GM19023 (cell line): Measurements from ENCODE around the gene RTP3.
"Not testable (repeated sequence)": the region's sequence is repeated elsewhere in the genome, so short reads cannot be mapped to it uniquely, and the experiment has no call there.

Experiments
- ATAC-seq: cut with Tn5 transposase; IDR thresholded peaks from one replicate; pipeline ENCODE4 v1.9.1; 2021; ENCODE audit warnings: mild to moderate bottlenecking, moderate library complexity; ENCODE audit not compliant: unreplicated experiment

RTP3 gene

DNA sequence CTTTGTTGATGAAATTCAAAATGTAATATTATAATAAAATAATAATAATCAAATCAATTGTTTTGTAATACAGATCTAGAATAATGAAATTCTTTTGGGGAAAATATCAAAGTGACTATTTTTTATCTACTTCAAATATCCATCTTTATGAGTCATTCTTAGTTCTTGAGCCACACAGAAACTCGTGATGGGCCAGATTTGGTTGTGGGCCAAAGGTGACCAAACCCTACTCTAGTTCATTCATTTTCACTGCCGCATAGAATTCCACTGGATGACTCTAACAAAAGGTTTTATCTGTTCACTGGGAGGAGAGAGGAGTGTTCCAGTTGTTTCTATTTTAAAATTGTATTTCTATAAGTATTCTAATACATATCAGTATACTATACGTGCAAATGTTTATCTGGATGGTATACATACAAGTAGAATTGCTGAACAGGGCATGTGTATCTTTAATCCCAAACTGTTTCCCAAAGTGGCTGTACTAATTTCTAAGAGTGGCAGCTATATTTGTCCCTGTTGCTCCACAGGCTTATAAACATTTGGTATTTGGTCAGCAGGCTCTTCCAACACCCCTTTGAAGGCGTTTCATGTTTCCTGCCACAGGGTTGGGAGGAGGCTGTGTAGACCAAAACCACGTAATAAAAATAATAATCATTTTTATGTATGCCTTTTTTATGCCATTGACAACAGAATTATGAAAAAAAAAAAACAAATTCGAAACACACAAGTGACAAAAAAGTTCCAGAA, 7.3 kb upstream of the RTP3 start:
- no peak for ATAC-seq

DNA sequence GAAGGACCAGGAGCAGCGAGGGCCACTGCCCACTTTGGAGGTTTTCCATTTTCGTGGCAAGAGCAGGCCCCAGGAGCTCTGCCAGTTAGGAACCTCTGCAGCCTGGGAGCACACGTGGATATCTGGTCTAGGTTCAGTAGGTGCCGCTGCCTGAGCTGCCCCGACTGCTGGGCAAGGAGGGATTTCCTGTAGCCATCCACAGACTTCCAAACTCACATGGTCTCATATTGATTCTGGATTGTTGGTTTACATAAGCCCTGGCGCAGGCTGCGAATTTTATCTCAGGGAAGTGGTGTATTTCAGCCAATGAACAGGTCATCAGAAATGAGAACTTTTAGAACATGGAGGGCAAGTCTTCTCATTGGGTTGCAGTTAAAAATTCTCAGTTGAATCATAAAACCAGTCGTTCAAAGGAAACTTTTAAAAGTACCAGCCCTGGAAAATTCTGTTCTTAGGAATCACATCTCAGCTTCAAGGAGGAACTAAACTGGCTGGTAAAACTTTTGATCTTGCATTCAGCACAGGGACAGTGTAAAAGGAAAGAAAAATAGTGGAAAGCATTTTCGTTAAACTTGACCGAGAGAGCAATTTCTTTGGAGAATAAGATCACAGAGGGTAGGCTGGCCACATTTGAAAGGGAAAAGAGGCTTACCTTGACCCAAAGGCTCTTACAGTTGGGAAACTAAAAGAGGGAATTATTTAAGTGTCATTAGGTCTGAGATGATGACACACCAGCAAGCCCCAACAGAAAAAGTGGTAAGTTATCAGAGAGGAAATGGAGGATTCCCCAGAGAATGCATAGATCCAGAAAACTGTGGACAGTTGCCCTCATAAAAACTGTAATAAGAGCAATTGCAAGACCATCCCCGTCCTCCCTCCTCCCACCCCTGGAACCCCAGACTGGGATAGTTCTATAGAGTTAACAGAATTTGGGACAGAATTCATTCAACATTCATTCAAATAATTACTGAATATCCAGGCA, 6.4 kb upstream of the RTP3 start:
- ATAC-seq = no peak

DNA sequence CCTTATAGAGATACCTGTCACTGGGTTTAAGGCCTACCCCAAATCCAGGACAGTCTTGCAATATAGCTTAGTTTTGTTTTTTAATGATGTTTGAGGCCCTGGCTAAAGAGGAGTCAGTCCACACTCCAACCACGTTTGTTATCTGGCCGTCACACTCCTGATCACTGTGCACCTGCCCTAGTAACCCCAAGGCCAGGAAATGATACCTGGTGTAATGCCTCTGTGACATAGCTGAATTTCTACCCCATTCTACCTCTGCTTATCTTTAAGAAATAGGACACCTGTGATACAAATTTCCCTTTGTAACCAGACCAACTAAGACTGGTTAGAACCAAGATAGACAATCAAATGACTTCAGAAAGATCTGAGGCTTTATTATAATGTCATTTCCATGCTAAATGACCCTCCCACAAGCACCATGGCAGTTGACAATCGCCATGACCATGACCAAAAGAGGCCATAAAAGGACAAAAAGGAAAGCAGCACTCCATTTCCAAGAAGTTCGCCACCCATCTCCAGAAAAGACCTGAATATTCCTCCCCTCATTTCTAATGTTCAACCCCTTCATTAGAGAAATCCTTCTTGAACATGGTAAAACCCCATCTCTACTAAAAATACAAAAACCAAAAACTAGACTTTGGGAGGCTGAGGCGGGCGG, 4.8 kb upstream of the RTP3 start:
- no peak for ATAC-seq

DNA sequence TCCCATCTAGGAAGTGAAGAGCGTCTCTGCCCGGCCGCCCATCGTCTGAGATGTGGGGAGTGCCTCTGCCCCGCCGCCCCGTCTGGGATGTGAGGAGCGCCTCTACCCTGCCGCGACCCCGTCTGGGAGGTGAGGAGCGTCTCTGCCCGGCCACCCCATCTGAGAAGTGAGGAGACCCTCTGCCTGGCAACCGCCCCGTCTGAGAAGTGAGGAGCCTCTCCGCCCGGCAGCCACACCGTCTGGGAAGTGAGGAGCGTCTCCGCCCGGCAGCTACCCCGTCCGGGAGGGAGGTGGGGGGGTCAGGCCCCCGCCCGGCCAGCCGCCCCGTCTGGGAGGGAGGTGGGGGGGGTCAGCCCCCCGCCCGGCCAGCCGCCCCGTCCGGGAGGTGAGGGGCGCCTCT, 3.3 kb upstream of the RTP3 start:
- ATAC-seq = not testable (repeated sequence)

DNA sequence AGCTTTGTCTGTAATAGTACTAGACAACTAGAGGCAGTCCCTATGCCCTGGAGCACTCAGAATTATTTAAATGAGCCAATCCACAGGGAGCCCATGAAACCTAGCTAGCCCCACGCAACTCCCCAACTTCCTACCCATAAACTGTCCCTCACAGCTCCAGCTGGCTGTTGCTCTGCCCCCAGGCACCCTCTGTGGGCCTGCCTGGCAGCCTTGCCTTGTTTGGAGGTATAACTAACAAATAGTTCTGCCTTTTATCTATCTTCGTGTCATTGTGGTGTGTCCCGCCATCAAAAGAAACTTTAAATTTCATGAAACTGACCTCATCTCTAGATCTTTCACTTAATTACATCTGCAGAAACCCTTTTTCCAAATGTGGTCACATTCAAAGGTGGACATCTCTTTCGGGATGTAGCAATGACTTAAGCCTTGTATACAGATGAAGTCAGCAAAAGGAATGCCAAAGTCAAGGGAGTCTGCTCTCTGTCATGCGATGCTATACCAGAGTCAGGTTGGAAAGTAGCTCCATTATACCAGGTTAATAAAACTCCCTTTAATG, 1.8 kb upstream of the RTP3 start:
- ATAC-seq = no peak

DNA sequence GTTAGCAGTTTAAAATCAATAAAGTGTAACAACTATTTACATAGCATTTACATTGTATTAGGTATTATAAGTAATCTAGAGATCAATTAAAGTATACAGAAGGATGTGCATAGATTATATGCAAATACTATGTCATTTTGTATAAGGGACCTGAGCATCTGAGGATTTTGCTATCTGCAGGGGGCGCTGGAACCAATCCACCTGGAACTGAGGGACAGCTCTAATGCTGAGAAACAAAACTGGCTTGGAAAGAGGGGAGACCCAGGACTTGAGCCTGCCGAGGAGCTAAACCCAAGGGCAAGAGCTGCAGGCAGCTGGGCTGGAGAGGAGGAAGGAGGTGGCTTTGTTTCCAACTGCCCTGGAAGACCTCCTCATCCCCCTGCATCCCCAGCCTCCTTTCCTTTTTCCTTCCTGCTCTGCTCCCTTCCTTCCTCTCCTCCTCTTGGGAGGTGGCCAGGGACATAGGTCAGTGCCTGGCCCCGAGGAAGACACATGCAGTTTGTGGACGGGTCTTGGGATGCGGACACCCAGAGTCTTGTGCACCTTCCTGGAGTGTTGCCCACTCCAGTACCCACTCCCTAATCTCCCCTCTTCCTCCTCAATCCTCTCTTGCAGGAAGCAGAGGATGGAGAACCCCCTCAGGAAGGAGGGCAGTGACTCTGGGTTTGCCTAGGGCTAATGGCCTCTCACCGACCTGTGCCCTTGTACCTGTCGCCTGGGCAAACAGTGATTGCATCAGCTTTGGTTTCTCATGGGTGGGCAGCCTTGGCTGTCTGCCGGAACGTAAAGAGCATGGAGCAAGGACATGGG, 825 bp upstream of the RTP3 start:
- no peak for ATAC-seq

DNA sequence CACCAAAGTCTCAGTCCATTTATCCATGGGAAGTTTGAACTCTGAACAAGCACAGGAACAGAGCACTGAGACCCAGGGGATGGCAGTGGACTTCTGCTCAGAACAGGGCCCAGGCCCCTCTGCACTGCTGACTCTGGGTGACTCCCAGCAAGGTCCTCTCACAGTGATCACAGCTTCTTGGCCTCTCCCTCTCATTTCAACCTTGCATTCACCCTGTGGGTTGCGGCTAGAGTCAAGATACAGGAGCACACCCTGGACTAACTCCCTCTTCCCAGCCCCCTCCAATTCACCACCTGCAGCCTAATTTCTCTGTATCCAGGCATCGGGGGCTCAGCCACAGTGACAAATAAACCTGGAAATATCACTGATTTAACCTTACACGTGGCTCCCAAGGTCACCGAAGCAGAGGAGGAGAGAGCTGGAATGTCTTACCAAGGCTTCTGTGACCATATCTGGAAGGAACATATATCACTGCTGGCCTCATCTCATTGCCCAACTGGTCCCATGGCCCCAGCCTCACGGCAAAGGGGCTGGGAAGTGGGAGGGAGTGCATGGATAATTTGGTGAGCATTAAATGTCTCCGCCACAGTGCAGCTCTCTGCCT, 1.2 kb downstream of the RTP3 start:
- ATAC-seq = no peak

DNA sequence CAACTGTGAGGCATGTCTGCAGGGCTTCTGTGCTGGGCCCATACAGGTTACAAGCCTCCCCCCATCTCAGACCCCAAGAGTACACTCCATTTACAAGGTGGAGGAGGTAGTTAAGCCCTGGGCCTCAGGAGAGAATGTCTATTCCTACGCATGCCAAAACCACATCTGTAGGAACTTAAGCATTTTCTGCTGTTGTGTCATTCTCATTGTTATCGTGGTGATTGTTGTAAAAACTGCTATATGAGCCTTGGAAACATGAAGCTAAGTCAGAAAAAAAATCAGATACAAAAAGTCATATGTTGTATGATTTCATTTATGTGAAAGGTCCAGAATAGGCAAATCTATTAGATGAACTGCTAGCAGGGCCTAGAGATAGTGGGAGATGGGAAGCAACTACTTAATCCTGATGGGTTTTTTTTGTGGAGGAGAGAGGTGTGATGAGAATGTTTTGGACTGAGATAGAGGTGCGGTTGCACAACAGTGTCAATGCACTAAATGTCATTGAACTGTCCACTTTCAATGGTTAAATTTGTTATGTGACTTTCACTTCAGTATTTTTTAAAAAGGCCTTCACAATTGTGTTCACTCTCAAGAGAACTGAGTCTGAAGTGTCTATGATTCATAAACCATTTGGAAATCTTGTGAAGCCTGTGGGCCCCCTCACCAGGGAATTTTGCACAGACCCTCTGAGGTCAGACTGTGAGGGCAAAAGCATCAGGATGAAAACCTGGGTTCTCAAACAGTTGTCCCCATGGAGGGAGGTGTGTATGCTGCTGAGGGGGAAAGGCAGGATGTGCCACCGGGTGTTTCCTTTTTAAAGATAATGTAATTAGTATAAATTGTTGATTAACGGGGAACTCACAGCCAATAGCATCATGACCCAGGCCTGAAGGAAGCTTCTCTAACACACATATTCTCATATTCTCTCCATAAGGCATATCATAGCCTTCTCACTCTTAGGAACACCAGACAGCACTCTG, 3.2 kb downstream of the RTP3 start:
- no peak for ATAC-seq

DNA sequence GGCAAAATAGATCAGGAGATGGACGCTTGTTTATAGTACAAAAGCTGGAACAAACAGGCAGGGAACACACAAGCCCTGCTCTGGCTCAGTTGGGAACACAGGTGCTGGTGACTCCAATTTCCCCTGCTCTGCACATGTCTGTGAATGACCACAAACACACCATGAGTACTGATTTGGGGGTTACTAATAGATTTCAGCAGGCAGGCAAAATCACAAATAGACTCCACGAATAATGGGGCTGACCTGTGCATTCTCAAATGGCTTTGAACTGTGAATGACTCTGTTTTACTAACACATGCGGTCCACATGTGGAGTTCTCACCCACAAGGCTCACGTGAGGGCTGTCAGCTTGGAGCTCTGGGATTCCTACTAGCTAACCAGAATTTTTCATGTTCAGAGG, 3.9 kb downstream of the RTP3 start:
- ATAC-seq = no peak

DNA sequence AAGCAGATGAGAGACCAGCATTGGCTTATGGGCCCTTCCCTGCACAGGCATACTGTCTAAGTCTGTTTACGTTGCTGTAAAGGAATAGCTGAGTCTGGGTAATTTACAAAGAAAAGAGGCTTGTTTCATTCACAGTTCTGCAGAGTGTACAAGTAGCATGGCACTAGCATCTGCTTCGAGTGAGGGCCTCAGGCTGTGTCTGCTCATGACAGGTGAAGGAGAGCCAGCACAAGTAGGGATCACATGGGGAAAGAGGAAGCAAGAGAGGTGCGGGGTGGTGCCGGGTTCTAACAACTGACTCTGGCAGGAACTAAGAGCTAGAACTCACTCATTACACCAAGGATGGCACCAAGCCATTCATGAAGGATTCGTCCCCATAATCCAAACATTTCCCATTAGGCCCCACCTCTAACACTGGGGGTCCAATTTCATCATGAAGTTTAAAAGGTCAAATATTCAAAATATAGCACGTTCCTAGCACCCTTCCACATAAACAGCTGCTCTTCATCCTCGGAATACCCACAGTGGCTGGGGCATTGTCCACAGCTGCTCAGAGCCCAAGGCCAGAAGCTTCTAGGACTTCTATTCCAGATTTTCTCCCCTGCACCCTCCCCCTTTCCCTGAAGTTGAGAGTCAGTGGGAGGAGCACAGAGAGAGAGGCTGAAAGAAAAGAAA, 5.6 kb downstream of the RTP3 start:
- ATAC-seq = no peak

DNA sequence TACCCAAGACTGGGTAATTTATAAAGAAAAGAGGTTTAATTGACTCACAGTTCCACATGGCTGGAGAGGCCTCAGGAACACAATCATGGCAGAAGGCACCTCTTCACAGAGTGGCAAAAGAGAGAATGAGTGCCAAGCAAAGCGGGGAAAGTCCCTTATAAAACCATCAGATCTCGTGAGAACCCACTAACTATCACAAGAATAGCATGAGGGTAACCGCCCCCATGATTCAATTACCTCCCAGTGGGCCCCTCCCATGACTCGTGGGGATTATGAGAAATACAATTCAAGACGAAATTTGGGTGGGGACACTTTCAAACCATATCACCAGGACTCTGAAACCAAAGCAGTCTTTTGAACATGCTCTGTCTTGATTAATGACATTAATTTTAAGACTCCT, 7.0 kb downstream of the RTP3 start:
- no peak for ATAC-seq

DNA sequence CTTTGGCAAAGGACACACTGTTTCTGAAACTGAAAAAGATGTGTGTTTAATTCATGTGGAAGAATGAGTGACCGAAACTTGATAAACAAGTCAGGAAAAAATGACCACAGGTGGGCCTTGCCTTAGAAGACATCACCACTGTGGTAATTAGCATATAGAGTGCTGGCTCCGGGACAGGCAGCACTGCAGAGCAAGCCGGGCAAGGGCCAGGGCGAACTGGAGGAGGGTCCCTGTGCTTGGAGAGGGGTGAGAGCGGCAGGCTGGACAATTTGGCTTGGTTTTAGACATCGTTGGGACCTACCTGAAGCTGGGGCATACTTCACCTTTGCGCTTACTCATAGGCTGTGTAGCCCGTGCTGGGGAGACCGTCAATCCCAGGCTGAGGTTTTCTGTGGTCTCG, 8.2 kb downstream of the RTP3 start:
- ATAC-seq = no peak

DNA sequence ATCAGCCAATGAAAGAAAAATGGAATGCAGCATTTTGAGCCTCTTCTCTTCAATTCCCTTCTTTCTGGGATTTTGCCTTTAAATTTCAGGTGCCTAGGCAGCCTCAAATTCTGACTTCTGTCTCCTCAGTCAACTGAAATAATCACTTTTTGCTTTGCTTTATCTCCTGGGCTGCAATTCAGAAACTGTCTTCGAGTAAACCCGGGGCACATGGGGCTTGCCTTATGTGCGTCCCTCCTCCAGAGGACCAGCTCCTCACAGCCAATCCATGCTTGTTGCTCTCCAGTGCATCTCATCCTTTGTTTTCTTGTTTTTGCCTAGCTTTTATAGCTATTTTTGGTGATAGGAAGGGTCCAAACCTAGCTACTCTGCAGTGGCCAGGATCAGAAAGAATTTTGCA, 8.8 kb downstream of the RTP3 start:
- ATAC-seq = no peak

DNA sequence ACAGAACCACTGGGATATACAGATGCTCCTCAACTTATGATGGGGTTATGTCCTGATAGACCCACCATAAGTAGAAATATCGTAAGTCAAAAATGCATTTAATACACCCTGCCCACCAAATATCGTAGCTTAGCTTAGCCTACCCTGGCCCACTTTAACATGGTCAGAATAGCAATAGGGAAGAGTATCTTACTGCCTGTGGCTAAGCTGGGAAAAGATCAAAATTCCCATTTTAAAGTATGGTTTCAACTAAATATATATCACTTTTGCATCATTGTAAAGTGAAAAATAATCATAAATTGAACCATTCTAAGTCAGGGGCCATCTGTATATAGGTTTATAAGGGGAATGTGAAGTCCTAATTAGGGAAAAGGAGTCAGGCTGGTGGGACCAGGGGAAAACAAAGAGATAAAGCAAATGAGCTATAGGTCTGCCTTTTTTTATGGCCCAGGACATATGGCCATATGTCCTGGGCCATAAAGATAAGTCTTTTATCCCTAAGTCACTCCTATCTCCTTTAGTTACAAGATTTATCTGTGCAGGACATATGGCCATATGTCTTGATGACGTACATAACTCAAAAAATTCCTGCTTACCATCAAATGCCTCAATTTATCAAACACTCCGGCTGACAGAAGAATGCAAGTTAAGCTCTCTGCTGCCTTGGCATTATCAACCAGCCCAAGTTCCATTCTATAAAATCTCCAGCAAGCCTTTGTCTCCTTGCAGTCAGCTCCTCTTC, 11.2 kb downstream of the RTP3 start:
- ATAC-seq = no peak

DNA sequence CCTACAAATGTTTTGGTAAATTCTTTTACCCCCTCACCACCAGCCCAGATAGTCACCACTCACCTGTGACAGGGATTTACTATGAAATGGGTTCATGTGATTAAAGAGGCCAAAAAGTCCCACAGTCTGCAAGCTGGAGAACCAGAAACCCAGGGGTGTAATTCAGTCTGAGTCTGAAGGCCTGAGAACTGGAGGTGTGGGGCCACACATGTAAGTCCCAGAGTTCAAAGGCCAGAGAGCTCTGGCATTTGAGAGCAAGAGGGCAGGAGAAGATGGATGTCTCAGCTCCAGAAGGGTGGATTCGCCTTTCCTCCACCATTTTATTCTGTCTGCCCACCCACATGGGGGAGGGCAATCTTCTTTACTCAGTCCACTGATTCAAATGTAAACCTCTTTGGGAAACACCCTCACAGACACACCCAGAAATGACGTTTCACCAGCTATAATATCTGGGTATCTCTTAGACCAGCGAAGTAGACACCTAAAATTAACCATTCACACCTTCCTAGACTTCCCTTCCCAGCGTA, 11.9 kb downstream of the RTP3 start:
- ATAC-seq = no peak

DNA sequence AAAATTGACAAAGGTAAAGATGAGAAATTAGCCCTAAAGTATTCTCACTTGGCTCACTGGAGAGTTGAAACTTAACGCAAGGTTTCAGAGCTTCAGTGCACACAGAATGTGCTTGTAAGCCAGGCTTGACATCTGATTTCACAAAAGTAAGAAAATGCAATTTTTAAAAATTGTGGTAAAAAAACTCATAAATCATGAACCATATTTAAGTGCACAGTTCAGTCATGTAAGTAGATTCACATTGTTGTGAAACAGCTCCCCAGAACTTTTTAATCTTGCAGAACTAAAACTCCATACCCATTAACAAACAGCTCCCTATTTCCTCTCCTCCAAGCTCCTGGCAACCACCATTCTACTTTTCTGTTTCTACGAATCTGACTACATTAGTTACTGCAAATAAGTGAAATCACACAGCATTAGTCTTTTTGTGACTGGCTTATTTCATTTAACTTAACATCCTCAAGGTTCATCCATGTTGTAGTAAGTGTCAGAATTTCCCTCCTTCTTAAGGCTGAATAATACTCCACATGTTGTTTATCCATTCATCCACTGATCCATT, 14.5 kb downstream of the RTP3 start:
- no peak for ATAC-seq

DNA sequence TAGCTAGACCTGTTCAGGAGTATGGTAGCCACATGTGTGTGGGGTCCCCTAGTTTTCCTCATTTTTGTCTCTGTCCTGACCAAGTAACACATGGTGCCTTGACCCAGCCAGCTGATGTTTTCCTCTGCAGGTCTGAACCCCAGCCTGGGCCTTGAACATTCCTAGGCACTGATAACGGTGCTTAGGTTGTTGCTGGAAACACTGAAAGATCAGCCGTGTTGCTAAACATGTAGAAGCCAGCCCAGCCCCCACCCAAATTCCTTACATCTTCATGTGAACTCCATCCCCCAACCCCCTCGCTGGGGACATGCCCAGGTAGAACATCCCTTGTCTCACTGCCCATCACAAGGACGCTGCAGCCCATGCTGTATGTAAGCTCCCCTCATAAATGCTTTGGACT, 18.7 kb downstream of the RTP3 start:
- ATAC-seq = no peak
